H1 (cell line): ENCODE data around the gene GGT6. TPM values are rescaled to one million over a fixed set of nuclear protein-coding genes. Genes with fewer than 3 reads are reported as not detected.
A peak's percentile ranks its signal among the peaks of the same experiment; 100 is the strongest.

Source experiments
- CTCF ChIA-PET: fragments of 300-600 bp; sonication (Branson Sonifier 250); formaldehyde crosslinking; loops from one replicate; lab custom pipeline; 2021; ENCODE audit not compliant: partially characterized antibody; lab: Charles Lee
- POLR2A ChIA-PET: fragments of 300-600 bp; sonication (Branson Sonifier 250); formaldehyde crosslinking; loops from one replicate; lab custom pipeline; 2021; ENCODE audit warnings: inconsistent platforms; ENCODE audit not compliant: partially characterized antibody; lab: Charles Lee
- DNase-seq, 2 experiments: peaks; one replicate each; pipeline versions ENCODE4 v3.0.0 to v3.0.0-alpha.2; 2010 to 2022; ENCODE audit warnings: low spot score in 2 of 2, low read depth in 1 of 2, mixed read lengths in 1 of 2
- FAIRE-seq: peaks from 2 replicates; lab custom pipeline; 2011; peaks lifted over from hg19 to GRCh38; lab: Jason Lieb, UNC
- H2AFZ ChIP-seq: 2 replicates; pipeline ENCODE4 v1.8.1; 2012; ENCODE audit warnings: low read length, inconsistent platforms
- H2AK5ac ChIP-seq: 2 replicates; pipeline ENCODE4 v1.6.1; 2013; ENCODE audit warnings: low read depth, low read length
- H2BK120ac ChIP-seq: replicated peaks from 2 replicates; pipeline ENCODE3; 2013; ENCODE audit warnings: low read depth, low read length, inconsistent platforms
- H2BK12ac ChIP-seq: 2 replicates; pipeline ENCODE4 v1.6.1; 2013; ENCODE audit warnings: low read depth, low read length
- H2BK15ac ChIP-seq: 2 replicates; pipeline ENCODE4 v1.6.1; 2013; ENCODE audit warnings: low read length
- H2BK20ac ChIP-seq: 2 replicates; pipeline ENCODE4 v1.6.1; 2013; ENCODE audit warnings: low read length
- H2BK5ac ChIP-seq: 2 replicates; pipeline ENCODE4 v1.6.1; 2013; ENCODE audit warnings: low read depth, low read length
- H3K14ac ChIP-seq: 2 replicates; pipeline ENCODE4 v1.6.1; 2013; ENCODE audit warnings: inconsistent platforms; ENCODE audit not compliant: insufficient read length
- H3K18ac ChIP-seq: 2 replicates; pipeline ENCODE4 v1.6.1; 2013; ENCODE audit warnings: low read length; ENCODE audit errors: extremely low read depth
- H3K23ac ChIP-seq: 2 replicates; pipeline ENCODE4 v1.6.1; 2013; ENCODE audit warnings: inconsistent platforms; ENCODE audit not compliant: insufficient read length
- H3K23me2 ChIP-seq: 2 replicates; pipeline ENCODE4 v1.6.1; 2013; ENCODE audit warnings: low read depth, low read length
- H3K27ac ChIP-seq: 2 replicates; pipeline ENCODE4 v1.6.1; 2011; ENCODE audit warnings: low read depth, low read length, inconsistent platforms
- H3K27me3 ChIP-seq, 4 experiments: replicated peaks in 1 of 4; 1 replicate in 1 of 4; 2 replicates in 3 of 4; pipeline versions ENCODE4 v1.6.1 to v1.8.1; 2011 to 2013; ENCODE audit warnings: low read length in 3 of 4, mild to moderate bottlenecking in 3 of 4, inconsistent platforms in 2 of 4, mixed read lengths in 2 of 4, moderate library complexity in 1 of 4; ENCODE audit not compliant: control insufficient read depth in 3 of 4, insufficient read depth in 3 of 4; ENCODE audit errors: extremely low read depth in 1 of 4
- H3K36me3 ChIP-seq, 4 experiments: 2 replicates each; pipeline versions ENCODE4 v1.6.1 to v1.8.1; 2011 to 2013; ENCODE audit warnings: mild to moderate bottlenecking in 4 of 4, low read length in 3 of 4, moderate library complexity in 2 of 4, control low read depth in 1 of 4, inconsistent platforms in 1 of 4; ENCODE audit not compliant: insufficient read depth in 4 of 4, control insufficient read depth in 2 of 4
- H3K4ac ChIP-seq: replicated peaks from 2 replicates; pipeline ENCODE3; 2013; ENCODE audit warnings: low read length, low read depth, mixed read lengths, inconsistent platforms; ENCODE audit not compliant: insufficient read length
- H3K4me1 ChIP-seq, 4 experiments: replicated peaks in 1 of 4; 1 replicate in 1 of 4; 2 replicates in 3 of 4; pipeline versions ENCODE4 v1.6.1 to v1.8.1; 2011 to 2013; ENCODE audit warnings: low read length in 3 of 4, inconsistent platforms in 2 of 4, mixed read lengths in 1 of 4; ENCODE audit not compliant: insufficient read depth in 4 of 4, control insufficient read depth in 3 of 4
- H3K4me2 ChIP-seq, 2 experiments: 2 replicates each; pipeline versions ENCODE4 v1.6.1 to v1.8.1; 2011 to 2013; ENCODE audit warnings: low read depth in 2 of 2, low read length in 2 of 2, control low read depth in 1 of 2, inconsistent platforms in 1 of 2, mild to moderate bottlenecking in 1 of 2; ENCODE audit not compliant: insufficient read depth in 1 of 2
- H3K4me3 ChIP-seq, 4 experiments: fragments of 200-600, 300-600 bp in 1 of 4; sonication (generic), shearing (Covaris generic), sonication (Bioruptor Twin) in 1 of 4; 2 replicates each; pipeline versions ENCODE4 v1.5.1 to v1.8.1; 2011 to 2016; ENCODE audit warnings: low read length in 4 of 4, low read depth in 3 of 4, control low read depth in 2 of 4, inconsistent platforms in 2 of 4, mild to moderate bottlenecking in 2 of 4, mixed read lengths in 1 of 4, moderate library complexity in 1 of 4; ENCODE audit not compliant: insufficient read depth in 2 of 4; ENCODE audit errors: extremely low read depth in 1 of 4
- H3K56ac ChIP-seq: replicated peaks from 2 replicates; pipeline ENCODE3; 2013; ENCODE audit warnings: low read depth, mild to moderate bottlenecking, mixed read lengths, low read length, inconsistent platforms; ENCODE audit not compliant: insufficient read length
- H3K79me1 ChIP-seq: 2 replicates; pipeline ENCODE4 v1.6.1; 2013; ENCODE audit warnings: low read depth, low read length, control low read depth
- H3K79me2 ChIP-seq, 2 experiments: 2 replicates each; pipeline versions ENCODE4 v1.6.1 to v1.8.1; 2012 to 2013; ENCODE audit warnings: low read length in 2 of 2, mild to moderate bottlenecking in 2 of 2, inconsistent platforms in 1 of 2; ENCODE audit not compliant: insufficient read depth in 2 of 2, control insufficient read depth in 1 of 2
- H3K9ac ChIP-seq, 4 experiments: replicated peaks in 1 of 4; 1 replicate in 1 of 4; 2 replicates in 3 of 4; pipeline versions ENCODE4 v1.6.1 to v1.8.1; 2011 to 2013; ENCODE audit warnings: low read depth in 3 of 4, low read length in 3 of 4, control low read depth in 2 of 4, mild to moderate bottlenecking in 2 of 4, moderate library complexity in 2 of 4, inconsistent platforms in 1 of 4; ENCODE audit errors: extremely low read depth in 1 of 4
- H3K9me3 ChIP-seq, 2 experiments: 2 replicates each; pipeline versions ENCODE4 v1.6.1 to v1.8.1; 2012 to 2013; ENCODE audit warnings: mild to moderate bottlenecking in 2 of 2, moderate library complexity in 2 of 2, control low read depth in 1 of 2, inconsistent platforms in 1 of 2, low read depth in 1 of 2, low read length in 1 of 2, mixed read lengths in 1 of 2; ENCODE audit not compliant: insufficient read depth in 2 of 2
- H4K20me1 ChIP-seq, 2 experiments: replicated peaks in 1 of 2; 2 replicates each; pipeline versions ENCODE3 to v1.8.1; 2011 to 2013; ENCODE audit warnings: inconsistent platforms in 2 of 2, low read length in 2 of 2, mild to moderate bottlenecking in 1 of 2; ENCODE audit not compliant: insufficient read depth in 2 of 2, control insufficient read depth in 1 of 2
- H4K5ac ChIP-seq: 2 replicates; pipeline ENCODE4 v1.6.1; 2013; ENCODE audit warnings: low read length, low read depth, mixed read lengths, inconsistent platforms; ENCODE audit not compliant: insufficient read length
- H4K8ac ChIP-seq: 2 replicates; pipeline ENCODE4 v1.8.0; 2013; ENCODE audit warnings: mild to moderate bottlenecking, moderate library complexity, low read length, inconsistent platforms; ENCODE audit not compliant: insufficient read depth; ENCODE audit errors: extremely low read depth
- H4K91ac ChIP-seq: replicated peaks from 2 replicates; pipeline ENCODE3; 2013; ENCODE audit warnings: low read length, mixed read lengths, inconsistent platforms; ENCODE audit not compliant: insufficient read length
- ATF3 ChIP-seq: IDR thresholded peaks from 2 replicates; pipeline ENCODE4 v1.6.1; 2011; ENCODE audit warnings: low read depth, mild to moderate bottlenecking, low read length; ENCODE audit not compliant: insufficient read depth
- CBX8 ChIP-seq: fragments of 300-800, 300-1000 bp; sonication (generic); IDR thresholded peaks from 2 replicates; pipeline ENCODE4 v1.7.1; 2016; ENCODE audit warnings: low read depth, low read length, borderline replicate concordance
- E2F6 ChIP-seq: IDR thresholded peaks from 2 replicates; pipeline ENCODE4 v1.6.1; 2012; ENCODE audit warnings: inconsistent platforms
- GABPA ChIP-seq: IDR thresholded peaks from 2 replicates; pipeline ENCODE4 v1.6.1; 2011; ENCODE audit warnings: mild to moderate bottlenecking, low read length, moderate library complexity, borderline replicate concordance; ENCODE audit not compliant: insufficient read depth
- NRF1 ChIP-seq: IDR thresholded peaks from 2 replicates; pipeline ENCODE4 v1.6.1; 2011; ENCODE audit warnings: mild to moderate bottlenecking, low read depth, low read length, improper control_type of control experiment
- POLR2AphosphoS5 ChIP-seq: IDR thresholded peaks from 2 replicates; pipeline ENCODE4 v1.6.1; 2011; ENCODE audit warnings: low read depth, low read length
- SIRT6 ChIP-seq: IDR thresholded peaks from one replicate; pipeline ENCODE4 v1.7.1; 2012; ENCODE audit warnings: low read length, inconsistent platforms
- SRF ChIP-seq: IDR thresholded peaks from 2 replicates; pipeline ENCODE4 v1.6.1; 2011; ENCODE audit warnings: mild to moderate bottlenecking, low read depth, low read length, moderate library complexity
- TCF12 ChIP-seq: IDR thresholded peaks from 2 replicates; pipeline ENCODE4 v1.6.1; 2011; ENCODE audit warnings: low read depth, mild to moderate bottlenecking, low read length
- WGBS, 2 experiments: shearing (Covaris generic) in 1 of 2; methylation state at CpG; one replicate each; pipeline versions ENCODE4 v1.1.6 to v1.1.7; 2013 to 2015; ENCODE audit warnings: low lambda C conversion rate in 2 of 2, mixed read lengths in 2 of 2, inconsistent platforms in 1 of 2, low coverage in 1 of 2, missing lambda C conversion rate in 1 of 2; ENCODE audit not compliant: insufficient replicate concordance in 2 of 2, insufficient coverage in 1 of 2, insufficient read length in 1 of 2; ENCODE audit errors: extremely low coverage in 1 of 2, missing lambda C conversion rate in 1 of 2; 5-methylcytosine and 5-hydroxymethylcytosine counted together
- polyA plus RNA-seq, 7 experiments: library from polyadenylated mRNA; depleted of rRNA in 3 of 7; stranded (reverse) in 5 of 7; unstranded in 2 of 7; fragments of >200 nt in 5 of 7; fragments of 200-250 nt in 2 of 7; gene quantifications; 1 replicate in 5 of 7; 2 replicates in 1 of 7; 4 replicates in 1 of 7; pipeline versions ENCODE4 v1.2.1 to v1.2.3, GENCODE V29; 2011 to 2013; ENCODE audit warnings: missing spikeins in 2 of 7, mixed read lengths in 2 of 7
- total RNA-seq: library from RNA; stranded (reverse); fragmentation: NEBNext Ultra II Directional; extraction: Animal tissue kit (Norgen Biotek cat#: 25700); gene quantifications from 2 replicates; pipeline ENCODE4 v1.2.1, GENCODE V29; 2021

GGT6 gene
- total and polyA plus RNA-seq, 2 of the 8 experiments (the other 6 are each of a cell fraction or from before 2014, with no cell fraction given): 0.18 TPM; not detected in 1

- 95% methylated on average over 17 of the region's 17 CpGs; no CpG with 5 or more reads in 1 of the 2 experiments for WGBS, 2 experiments
- H3K9ac ChIP-seq: no peak overlapping the region
- no peak overlapping the region for H3K14ac ChIP-seq
Measured at GRCh38 chr17:4559139-4559791, 1.1 kb downstream of the GGT6 start.

More at GRCh38 chr17:4559139-4559791, 1.1 kb downstream of the GGT6 start:
- Histone ChIP-seq H4K8ac (no peak overlapping the region), H3K79me2 (peaks cover 0 to 9% of the 10 kb centered on the region in 2 experiments; a peak in 3 of 4 replicates), H2AFZ (no peak overlapping the region), H2BK12ac (no peak overlapping the region), H4K91ac (no peak overlapping the region), H2BK5ac (peak overlapping the region; percentile 18; the same call in 1 of the 2 replicates), H2BK15ac (no peak overlapping the region), H2BK20ac (no peak overlapping the region), H3K79me1 (peaks cover 5% of the 10 kb centered on the region; the same call in 1 of the 2 replicates), H3K27me3 (no peaks in the 10 kb centered on the region), H4K5ac (no peak overlapping the region), H4K20me1 (no peaks in the 10 kb centered on the region), H3K4ac (no peak overlapping the region), H3K56ac (no peak overlapping the region), H3K4me3 (no peak overlapping the region), H3K27ac (no peak overlapping the region), H3K4me2 (no peak overlapping the region), H3K4me1 (peaks cover 7 to 15% (median 9%) of the 10 kb centered on the region in 4 experiments; a peak in 6 of 7 replicates), H3K18ac (no peak overlapping the region), H2BK120ac (no peak overlapping the region), H3K9me3 (no peaks in the 10 kb centered on the region), H3K36me3 (no peaks in the 10 kb centered on the region), H3K23ac (no peak overlapping the region), H2AK5ac (no peak overlapping the region), H3K23me2 (peaks cover 11% of the 10 kb centered on the region; the same call in 1 of the 2 replicates)
- DNase-seq (no peak), FAIRE-seq (no peak)
- ChIA-PET POLR2A (interaction anchor here (32.8 kb wide), 1 partner anchor 30 kb away, joined by 546 read pairs; no protein-coding TSS in a partner anchor), CTCF (interaction anchor here (0.6 to 4.1 kb wide), 7 partner anchors 8 to 119 kb away, joined by 3 to 32 read pairs (median 3); no protein-coding TSS in a partner anchor)
- TF ChIP-seq GABPA (no peak), E2F6 (no peak), SIRT6 (no peak), CBX8 (no peak), NRF1 (no peak), TCF12 (no peak), SRF (no peak), ATF3 (no peak), POLR2AphosphoS5 (no peak)
